Measurements from ENCODE around the gene CSRNP3. TPM values are rescaled to one million over a fixed set of nuclear protein-coding genes. Genes with fewer than 3 reads are reported as not detected.
A peak's percentile ranks its signal among the peaks of the same experiment; 100 is the strongest.

CSRNP3 gene, protein sequence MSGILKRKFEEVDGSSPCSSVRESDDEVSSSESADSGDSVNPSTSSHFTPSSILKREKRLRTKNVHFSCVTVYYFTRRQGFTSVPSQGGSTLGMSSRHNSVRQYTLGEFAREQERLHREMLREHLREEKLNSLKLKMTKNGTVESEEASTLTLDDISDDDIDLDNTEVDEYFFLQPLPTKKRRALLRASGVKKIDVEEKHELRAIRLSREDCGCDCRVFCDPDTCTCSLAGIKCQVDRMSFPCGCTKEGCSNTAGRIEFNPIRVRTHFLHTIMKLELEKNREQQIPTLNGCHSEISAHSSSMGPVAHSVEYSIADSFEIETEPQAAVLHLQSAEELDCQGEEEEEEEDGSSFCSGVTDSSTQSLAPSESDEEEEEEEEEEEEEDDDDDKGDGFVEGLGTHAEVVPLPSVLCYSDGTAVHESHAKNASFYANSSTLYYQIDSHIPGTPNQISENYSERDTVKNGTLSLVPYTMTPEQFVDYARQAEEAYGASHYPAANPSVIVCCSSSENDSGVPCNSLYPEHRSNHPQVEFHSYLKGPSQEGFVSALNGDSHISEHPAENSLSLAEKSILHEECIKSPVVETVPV
- 1.5 and 1.7 TPM in 2 replicates for polyA plus RNA-seq (2013)

DNA sequence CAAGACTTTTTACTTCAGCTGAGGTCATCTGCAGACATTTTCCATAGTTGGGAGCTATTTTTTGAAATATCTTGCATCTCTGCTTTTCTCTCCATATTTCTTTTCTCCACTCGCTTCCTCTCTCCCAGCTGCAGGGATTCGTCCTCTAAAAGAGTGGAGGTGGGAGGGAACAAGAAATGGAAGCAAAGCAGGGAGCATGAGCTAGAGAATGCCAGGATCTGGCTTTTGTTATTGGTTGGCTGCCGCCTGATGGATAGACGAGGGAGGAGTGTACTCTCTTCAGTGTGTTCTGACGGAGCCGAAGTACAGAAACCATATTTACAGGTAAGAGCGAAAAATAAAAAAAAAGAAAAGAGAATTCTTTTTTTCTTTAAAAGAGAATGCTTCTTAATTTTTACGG, at the start of gene CSRNP3:
Gene CSRNP3 (plus strand): TSS at position 282 of the 400 bp plus-strand sequence. CDS start 125,368 bp downstream, outside the sequence.
- no peak within 1 kb of the TSS for H2BK12ac ChIP-seq (ENCODE audit: low read length)
- no peak within 1 kb of the TSS for H2AFZ ChIP-seq (ENCODE audit: insufficient read depth, low read length, poor library complexity)
- no peak within 1 kb of the TSS for H4K91ac ChIP-seq (ENCODE audit: low read depth, low read length)
- H3K4me2 ChIP-seq (ENCODE audit: low read length), result peak within 1 kb of the TSS; percentile 22
- no CpG with 5 or more reads among the region's 8 CpGs for WGBS (ENCODE audit: extremely low coverage, insufficient coverage, insufficient read length)
- no peak within 1 kb of the TSS for H3K27ac ChIP-seq (ENCODE audit: low read depth, low read length)
- no peak within 1 kb of the TSS for H3K4ac ChIP-seq (ENCODE audit: low read depth, low read length)
- no peak within 1 kb of the TSS for H2BK120ac ChIP-seq (ENCODE audit: insufficient read depth, low read length, poor library complexity)
- H3K18ac ChIP-seq (ENCODE audit: low read length), result no peak within 1 kb of the TSS
- peak; percentile 5 to 13 for DNase-seq
- no peak within 1 kb of the TSS for H3K9ac ChIP-seq (ENCODE audit: low read length)
- no peaks in the 10 kb centered on the region for H3K4me1 ChIP-seq (ENCODE audit: control insufficient read depth in 1 of 2, insufficient read depth in 2 of 2, low read length in 2 of 2)
- no peak within 1 kb of the TSS for H3K14ac ChIP-seq (ENCODE audit: low read length)
- no peak within 1 kb of the TSS for H4K12ac ChIP-seq (ENCODE audit: low read depth, low read length)
- no peaks in the 10 kb centered on the region for H3K79me2 ChIP-seq (ENCODE audit: control insufficient read depth, insufficient read depth, low read length, poor library complexity)
- H3K23ac ChIP-seq (ENCODE audit: low read length), result no peak within 1 kb of the TSS
- no peak within 1 kb of the TSS for H4K8ac ChIP-seq (ENCODE audit: low read depth, low read length)
- no peaks in the 10 kb centered on the region for H3K36me3 ChIP-seq (ENCODE audit: control insufficient read depth in 1 of 2, insufficient read depth in 2 of 2, low read length in 2 of 2)
- no peaks in the 10 kb centered on the region for H3K79me1 ChIP-seq (ENCODE audit: low read length)
- H3K9me3 ChIP-seq (ENCODE audit: insufficient read depth, low read depth, low read length), result no peaks in the 10 kb centered on the region
- no peak within 1 kb of the TSS for H3K4me3 ChIP-seq (ENCODE audit: low read depth, low read length)
- no peaks in the 10 kb centered on the region for H3K27me3 ChIP-seq (ENCODE audit: insufficient read depth, low read length)
- H2BK5ac ChIP-seq (ENCODE audit: low read depth, low read length, poor library complexity), result no peak within 1 kb of the TSS
- no peak within 1 kb of the TSS for H2AK5ac ChIP-seq (ENCODE audit: low read length)

DNA sequence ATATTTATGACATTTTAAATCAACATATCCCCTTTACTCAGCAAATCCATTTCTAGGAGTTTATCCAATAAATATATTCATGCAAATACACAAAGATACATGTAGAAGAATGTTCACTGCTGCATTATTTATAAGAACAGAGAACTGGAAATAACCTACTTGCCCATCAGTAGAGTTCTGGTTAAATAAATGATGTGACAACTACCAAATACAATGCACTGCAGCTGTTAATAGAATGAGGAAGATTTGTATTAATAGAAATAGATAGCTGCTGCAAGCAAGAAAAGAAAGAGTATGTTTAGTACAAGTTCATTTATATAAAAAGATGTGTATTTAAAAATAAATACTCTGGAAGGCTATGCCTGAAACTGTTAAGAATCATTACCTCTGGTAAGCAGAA, 49.3 kb upstream of the CSRNP3 start:
- no peak overlapping the region for H3K18ac ChIP-seq (ENCODE audit: low read length)
- no peak overlapping the region for H2BK12ac ChIP-seq (ENCODE audit: low read length)
- H3K79me2 ChIP-seq (ENCODE audit: control insufficient read depth, insufficient read depth, low read length, poor library complexity), result no peaks in the 10 kb centered on the region
- H2BK5ac ChIP-seq (ENCODE audit: low read depth, low read length, poor library complexity), result no peak overlapping the region
- no peak overlapping the region for H2AK5ac ChIP-seq (ENCODE audit: low read length)
- no peak overlapping the region for H3K4ac ChIP-seq (ENCODE audit: low read depth, low read length)
- no peak overlapping the region for H3K27ac ChIP-seq (ENCODE audit: low read depth, low read length)
- H3K27me3 ChIP-seq (ENCODE audit: insufficient read depth, low read length), result no peaks in the 10 kb centered on the region
- H4K12ac ChIP-seq (ENCODE audit: low read depth, low read length), result no peak overlapping the region
- H3K23ac ChIP-seq (ENCODE audit: low read length), result no peak overlapping the region
- peaks cover 0 to 3% of the 10 kb centered on the region in 2 experiments for H3K36me3 ChIP-seq (ENCODE audit: control insufficient read depth in 1 of 2, insufficient read depth in 2 of 2, low read length in 2 of 2)
- H3K4me3 ChIP-seq (ENCODE audit: low read depth, low read length), result no peak overlapping the region
- H3K14ac ChIP-seq (ENCODE audit: low read length), result no peak overlapping the region
- no peak overlapping the region for H2BK120ac ChIP-seq (ENCODE audit: insufficient read depth, low read length, poor library complexity)
- H3K4me1 ChIP-seq (ENCODE audit: control insufficient read depth in 1 of 2, insufficient read depth in 2 of 2, low read length in 2 of 2), result no peaks in the 10 kb centered on the region
- H3K9ac ChIP-seq (ENCODE audit: low read length), result no peak overlapping the region
- no peak overlapping the region for H3K4me2 ChIP-seq (ENCODE audit: low read length)
- H3K9me3 ChIP-seq (ENCODE audit: insufficient read depth, low read depth, low read length), result peaks cover 6% of the 10 kb centered on the region
- no peak overlapping the region for H4K91ac ChIP-seq (ENCODE audit: low read depth, low read length)
- H3K79me1 ChIP-seq (ENCODE audit: low read length), result no peaks in the 10 kb centered on the region
- H4K8ac ChIP-seq (ENCODE audit: low read depth, low read length), result no peak overlapping the region
- no peak overlapping the region for H2AFZ ChIP-seq (ENCODE audit: insufficient read depth, low read length, poor library complexity)
- no peak for DNase-seq

DNA sequence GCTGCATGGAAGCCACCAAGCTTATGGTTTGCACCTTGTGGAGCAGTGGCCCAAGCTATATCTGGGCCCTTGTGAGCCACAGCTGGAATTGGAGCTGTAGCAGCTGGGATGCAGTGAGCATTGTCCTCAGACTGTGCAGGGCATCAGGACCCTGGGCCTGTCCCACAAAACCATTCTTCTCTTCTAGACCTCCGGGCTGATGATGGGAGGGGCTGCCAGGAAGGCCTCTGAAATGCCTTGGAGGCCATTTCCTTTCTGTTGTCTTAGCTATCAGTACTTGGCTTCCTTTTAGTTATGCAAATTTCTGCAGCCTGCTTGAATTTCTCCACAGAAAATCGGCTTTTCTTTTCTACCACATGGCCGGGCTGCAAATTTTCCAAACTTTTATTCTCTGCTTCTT, 46.4 kb upstream of the CSRNP3 start:
- Histone ChIP-seq H2BK5ac (ENCODE audit: low read depth, low read length, poor library complexity) (no peak overlapping the region), H3K9ac (ENCODE audit: low read length) (no peak overlapping the region), H4K91ac (ENCODE audit: low read depth, low read length) (no peak overlapping the region), H3K4me1 (ENCODE audit: control insufficient read depth in 1 of 2, insufficient read depth in 2 of 2, low read length in 2 of 2) (no peaks in the 10 kb centered on the region), H3K4me2 (ENCODE audit: low read length) (no peak overlapping the region), H3K79me1 (ENCODE audit: low read length) (no peaks in the 10 kb centered on the region), H3K4ac (ENCODE audit: low read depth, low read length) (no peak overlapping the region), H2BK12ac (ENCODE audit: low read length) (no peak overlapping the region), H2BK120ac (ENCODE audit: insufficient read depth, low read length, poor library complexity) (no peak overlapping the region), H2AFZ (ENCODE audit: insufficient read depth, low read length, poor library complexity) (no peak overlapping the region), H3K9me3 (ENCODE audit: insufficient read depth, low read depth, low read length) (peaks cover 6% of the 10 kb centered on the region), H3K18ac (ENCODE audit: low read length) (no peak overlapping the region), H3K14ac (ENCODE audit: low read length) (no peak overlapping the region), H3K36me3 (ENCODE audit: control insufficient read depth in 1 of 2, insufficient read depth in 2 of 2, low read length in 2 of 2) (peaks cover 0 to 3% of the 10 kb centered on the region in 2 experiments), H3K79me2 (ENCODE audit: control insufficient read depth, insufficient read depth, low read length, poor library complexity) (no peaks in the 10 kb centered on the region), H3K23ac (ENCODE audit: low read length) (no peak overlapping the region), H3K27ac (ENCODE audit: low read depth, low read length) (no peak overlapping the region), H4K8ac (ENCODE audit: low read depth, low read length) (no peak overlapping the region), H2AK5ac (ENCODE audit: low read length) (no peak overlapping the region), H3K4me3 (ENCODE audit: low read depth, low read length) (no peak overlapping the region), H4K12ac (ENCODE audit: low read depth, low read length) (no peak overlapping the region), H3K27me3 (ENCODE audit: insufficient read depth, low read length) (no peaks in the 10 kb centered on the region)
- DNase-seq, result no peak
- no CpG with 5 or more reads among the region's 3 CpGs for WGBS (ENCODE audit: extremely low coverage, insufficient coverage, insufficient read length)

DNA sequence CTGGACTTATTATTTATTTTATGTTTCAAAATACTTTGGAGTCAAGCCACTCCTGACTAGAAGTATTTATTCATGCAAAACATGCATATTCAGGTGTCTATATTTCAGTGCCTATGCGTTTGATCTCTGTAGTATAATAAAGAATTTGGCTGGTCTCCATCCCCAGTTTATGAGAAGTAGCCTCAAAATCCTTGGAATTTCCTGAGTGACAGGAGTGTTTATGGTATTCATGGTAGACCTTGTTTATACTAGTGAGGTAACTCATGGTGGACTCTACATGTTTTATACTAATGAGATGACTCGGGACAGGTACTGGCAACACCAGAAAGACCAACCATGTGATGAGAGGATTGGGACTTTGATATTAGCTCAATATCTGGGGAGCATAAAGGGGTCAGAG, 43.9 kb upstream of the CSRNP3 start:
- H3K36me3 ChIP-seq (ENCODE audit: control insufficient read depth in 1 of 2, insufficient read depth in 2 of 2, low read length in 2 of 2), result peaks cover 0 to 3% of the 10 kb centered on the region in 2 experiments
- H4K8ac ChIP-seq (ENCODE audit: low read depth, low read length), result no peak overlapping the region
- H2AK5ac ChIP-seq (ENCODE audit: low read length), result no peak overlapping the region
- H3K27ac ChIP-seq (ENCODE audit: low read depth, low read length), result no peak overlapping the region
- H2AFZ ChIP-seq (ENCODE audit: insufficient read depth, low read length, poor library complexity), result no peak overlapping the region
- no peak overlapping the region for H3K14ac ChIP-seq (ENCODE audit: low read length)
- H3K4me2 ChIP-seq (ENCODE audit: low read length), result no peak overlapping the region
- H3K4me1 ChIP-seq (ENCODE audit: control insufficient read depth in 1 of 2, insufficient read depth in 2 of 2, low read length in 2 of 2), result no peaks in the 10 kb centered on the region
- no peak overlapping the region for H3K4me3 ChIP-seq (ENCODE audit: low read depth, low read length)
- H4K91ac ChIP-seq (ENCODE audit: low read depth, low read length), result no peak overlapping the region
- H3K23ac ChIP-seq (ENCODE audit: low read length), result no peak overlapping the region
- no peak for DNase-seq
- no peak overlapping the region for H3K18ac ChIP-seq (ENCODE audit: low read length)
- H3K9ac ChIP-seq (ENCODE audit: low read length), result no peak overlapping the region
- H2BK120ac ChIP-seq (ENCODE audit: insufficient read depth, low read length, poor library complexity), result no peak overlapping the region
- WGBS (ENCODE audit: extremely low coverage, insufficient coverage, insufficient read length), result no CpG with 5 or more reads among the region's 2 CpGs
- H3K4ac ChIP-seq (ENCODE audit: low read depth, low read length), result no peak overlapping the region
- no peak overlapping the region for H4K12ac ChIP-seq (ENCODE audit: low read depth, low read length)
- H3K79me1 ChIP-seq (ENCODE audit: low read length), result no peaks in the 10 kb centered on the region
- peaks cover 6% of the 10 kb centered on the region for H3K9me3 ChIP-seq (ENCODE audit: insufficient read depth, low read depth, low read length)
- H3K79me2 ChIP-seq (ENCODE audit: control insufficient read depth, insufficient read depth, low read length, poor library complexity), result no peaks in the 10 kb centered on the region
- no peak overlapping the region for H2BK12ac ChIP-seq (ENCODE audit: low read length)
- H3K27me3 ChIP-seq (ENCODE audit: insufficient read depth, low read length), result no peaks in the 10 kb centered on the region
- H2BK5ac ChIP-seq (ENCODE audit: low read depth, low read length, poor library complexity), result no peak overlapping the region
